ENCODE data around the gene FADS3.

Gene FADS3

GRCh38 chr11:61833471-61833870 is 57.9 kb downstream of the FADS3 start:
- DNase-seq = no peak

- DNase-seq = no peak
Measured at GRCh38 chr11:61832754-61833153, 58.6 kb downstream of the FADS3 start.

- DNase-seq = no peak
Measured at GRCh38 chr11:61832207-61832606, 59.1 kb downstream of the FADS3 start.

GRCh38 chr11:61830237-61831105 is 60.9 kb downstream of the FADS3 start:
- DNase-seq = no peak

- no peak for DNase-seq
Measured at GRCh38 chr11:61829806-61830205, 61.5 kb downstream of the FADS3 start.

GRCh38 chr11:61828629-61829407 is 62.5 kb downstream of the FADS3 start:
- DNase-seq = peak; percentile 15

- no peak for DNase-seq
Measured at GRCh38 chr11:61828379-61828628, 63.0 kb downstream of the FADS3 start.

- DNase-seq = peak; percentile 77
Measured at GRCh38 chr11:61827571-61828378, 63.6 kb downstream of the FADS3 start, which contains the start of gene FADS2. TSS of gene FADS2 (plus strand) at chr11:61828300. CDS start at chr11:61828391, 91 bp downstream.

GRCh38 chr11:61826930-61827570 is 64.3 kb downstream of the FADS3 start:
- no peak for DNase-seq

Measured in NCI-H2029 (cell line).